HEK293 (cell line): ENCODE measurements around the gene ACAP1.

Source experiments
- MYNN ChIP-seq: fragments of 450-650 bp; formaldehyde crosslinking; IDR thresholded peaks from 2 replicates; pipeline ENCODE4 v1.5.1; 2016; ENCODE audit warnings: missing biosample characterization, missing genetic modification characterization, borderline replicate concordance
- YY1 ChIP-seq: fragments of 450-650 bp; formaldehyde crosslinking; IDR thresholded peaks from 2 replicates; pipeline ENCODE4 v1.5.1; 2018; ENCODE audit warnings: missing biosample characterization, missing genetic modification characterization
- YY2 ChIP-seq: fragments of 450-650 bp; formaldehyde crosslinking; IDR thresholded peaks from 2 replicates; pipeline ENCODE4 v1.5.1; 2016; ENCODE audit warnings: missing biosample characterization, missing genetic modification characterization
- ZBTB20 ChIP-seq: fragments of 450-650 bp; formaldehyde crosslinking; IDR thresholded peaks from 2 replicates; pipeline ENCODE4 v1.5.1; 2016; ENCODE audit warnings: missing biosample characterization, missing genetic modification characterization
- ZBTB8A ChIP-seq: fragments of 450-650 bp; formaldehyde crosslinking; IDR thresholded peaks from 2 replicates; pipeline ENCODE4 v1.5.1; 2016; ENCODE audit warnings: missing biosample characterization, missing genetic modification characterization
- ZNF121 ChIP-seq: fragments of 450-650 bp; formaldehyde crosslinking; IDR thresholded peaks from 2 replicates; pipeline ENCODE4 v1.5.1; 2016; ENCODE audit warnings: missing biosample characterization, missing genetic modification characterization
- ZNF311 ChIP-seq: fragments of 450-650 bp; formaldehyde crosslinking; IDR thresholded peaks from 2 replicates; pipeline ENCODE4 v1.5.1; 2017; ENCODE audit warnings: missing biosample characterization, missing genetic modification characterization, borderline replicate concordance
- ZNF324 ChIP-seq: fragments of 450-650 bp; formaldehyde crosslinking; IDR thresholded peaks from 2 replicates; pipeline ENCODE4 v1.5.1; 2016; ENCODE audit warnings: missing biosample characterization, missing genetic modification characterization
- ZNF391 ChIP-seq: fragments of 450-650 bp; formaldehyde crosslinking; IDR thresholded peaks from 2 replicates; pipeline ENCODE4 v1.5.1; 2016; ENCODE audit warnings: low read depth, missing biosample characterization, missing genetic modification characterization, borderline replicate concordance
- ZNF501 ChIP-seq: fragments of 450-650 bp; formaldehyde crosslinking; IDR thresholded peaks from 2 replicates; pipeline ENCODE4 v1.5.1; 2016; ENCODE audit warnings: missing biosample characterization, missing genetic modification characterization
- TF ChIP-seq, protein P1 (sequence below): fragments of 450-650 bp; formaldehyde crosslinking; IDR thresholded peaks from 2 replicates; pipeline ENCODE4 v1.5.1; 2016; ENCODE audit warnings: missing biosample characterization, missing genetic modification characterization
- TF ChIP-seq, protein P2 (sequence below): fragments of 450-650 bp; formaldehyde crosslinking; IDR thresholded peaks from 2 replicates; pipeline ENCODE4 v1.5.1; 2016; ENCODE audit warnings: missing biosample characterization, missing genetic modification characterization, borderline replicate concordance
- TF ChIP-seq, protein P3 (sequence below): fragments of 450-650 bp; formaldehyde crosslinking; IDR thresholded peaks from 2 replicates; pipeline ENCODE4 v1.5.1; 2016; ENCODE audit warnings: missing biosample characterization, missing genetic modification characterization, borderline replicate concordance

DNA sequence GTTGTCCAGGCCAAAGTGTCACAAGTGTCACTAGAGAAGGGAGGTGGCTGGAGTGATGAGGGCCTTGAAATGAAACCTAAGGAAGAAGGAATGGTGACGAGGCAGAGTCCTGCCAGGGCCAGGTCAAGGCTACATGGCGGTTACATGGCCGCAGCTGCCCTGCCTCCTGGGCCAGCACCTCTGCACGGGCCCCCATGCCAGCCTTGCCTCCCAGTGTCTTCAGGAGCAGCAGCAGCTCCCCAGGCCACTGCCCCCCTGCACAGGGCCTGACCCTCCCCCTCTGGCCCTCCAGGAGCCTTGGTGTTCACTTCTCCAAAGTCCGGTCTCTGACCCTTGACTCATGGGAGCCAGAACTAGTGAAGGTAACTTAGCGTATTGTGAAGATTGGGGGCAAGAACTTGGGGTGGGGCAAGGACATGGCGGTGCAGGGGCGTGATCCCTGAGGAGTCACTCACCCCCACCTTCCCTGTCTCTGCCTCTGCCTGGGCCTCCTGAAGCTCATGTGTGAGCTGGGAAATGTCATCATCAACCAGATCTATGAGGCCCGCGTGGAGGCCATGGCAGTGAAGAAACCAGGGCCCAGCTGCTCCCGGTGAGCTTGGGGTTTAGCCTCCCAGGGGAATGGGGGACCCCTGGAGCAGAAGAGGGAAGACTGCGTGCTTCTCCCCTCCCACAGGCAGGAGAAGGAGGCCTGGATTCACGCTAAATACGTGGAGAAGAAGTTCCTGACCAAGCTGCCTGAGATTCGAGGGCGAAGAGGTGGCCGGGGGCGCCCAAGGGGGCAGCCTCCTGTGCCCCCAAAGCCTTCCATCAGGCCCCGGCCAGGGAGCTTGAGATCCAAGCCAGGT lies 11.5 kb downstream of the ACAP1 start:
- TF ChIP-seq ZNF324 (no peak), ZBTB8A (tag by site-specific recombination) (no peak), YY1 (tag by site-specific recombination) (no peak), YY2 (tag by site-specific recombination) (no peak), ZBTB20 (tag by site-specific recombination) (no peak), ZNF501 (tag by site-specific recombination) (no peak), ZNF121 (tag by site-specific recombination) (no peak), ZNF311 (tag by site-specific recombination) (no peak), MYNN (tag by site-specific recombination) (no peak), ZNF391 (no peak)
- TF ChIP-seq, protein P1, sequence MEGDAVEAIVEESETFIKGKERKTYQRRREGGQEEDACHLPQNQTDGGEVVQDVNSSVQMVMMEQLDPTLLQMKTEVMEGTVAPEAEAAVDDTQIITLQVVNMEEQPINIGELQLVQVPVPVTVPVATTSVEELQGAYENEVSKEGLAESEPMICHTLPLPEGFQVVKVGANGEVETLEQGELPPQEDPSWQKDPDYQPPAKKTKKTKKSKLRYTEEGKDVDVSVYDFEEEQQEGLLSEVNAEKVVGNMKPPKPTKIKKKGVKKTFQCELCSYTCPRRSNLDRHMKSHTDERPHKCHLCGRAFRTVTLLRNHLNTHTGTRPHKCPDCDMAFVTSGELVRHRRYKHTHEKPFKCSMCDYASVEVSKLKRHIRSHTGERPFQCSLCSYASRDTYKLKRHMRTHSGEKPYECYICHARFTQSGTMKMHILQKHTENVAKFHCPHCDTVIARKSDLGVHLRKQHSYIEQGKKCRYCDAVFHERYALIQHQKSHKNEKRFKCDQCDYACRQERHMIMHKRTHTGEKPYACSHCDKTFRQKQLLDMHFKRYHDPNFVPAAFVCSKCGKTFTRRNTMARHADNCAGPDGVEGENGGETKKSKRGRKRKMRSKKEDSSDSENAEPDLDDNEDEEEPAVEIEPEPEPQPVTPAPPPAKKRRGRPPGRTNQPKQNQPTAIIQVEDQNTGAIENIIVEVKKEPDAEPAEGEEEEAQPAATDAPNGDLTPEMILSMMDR (tag by site-specific recombination) = no peak
- TF ChIP-seq, protein P2, sequence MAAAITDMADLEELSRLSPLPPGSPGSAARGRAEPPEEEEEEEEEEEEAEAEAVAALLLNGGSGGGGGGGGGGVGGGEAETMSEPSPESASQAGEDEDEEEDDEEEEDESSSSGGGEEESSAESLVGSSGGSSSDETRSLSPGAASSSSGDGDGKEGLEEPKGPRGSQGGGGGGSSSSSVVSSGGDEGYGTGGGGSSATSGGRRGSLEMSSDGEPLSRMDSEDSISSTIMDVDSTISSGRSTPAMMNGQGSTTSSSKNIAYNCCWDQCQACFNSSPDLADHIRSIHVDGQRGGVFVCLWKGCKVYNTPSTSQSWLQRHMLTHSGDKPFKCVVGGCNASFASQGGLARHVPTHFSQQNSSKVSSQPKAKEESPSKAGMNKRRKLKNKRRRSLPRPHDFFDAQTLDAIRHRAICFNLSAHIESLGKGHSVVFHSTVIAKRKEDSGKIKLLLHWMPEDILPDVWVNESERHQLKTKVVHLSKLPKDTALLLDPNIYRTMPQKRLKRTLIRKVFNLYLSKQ (tag by site-specific recombination) = no peak
- TF ChIP-seq, protein P3, sequence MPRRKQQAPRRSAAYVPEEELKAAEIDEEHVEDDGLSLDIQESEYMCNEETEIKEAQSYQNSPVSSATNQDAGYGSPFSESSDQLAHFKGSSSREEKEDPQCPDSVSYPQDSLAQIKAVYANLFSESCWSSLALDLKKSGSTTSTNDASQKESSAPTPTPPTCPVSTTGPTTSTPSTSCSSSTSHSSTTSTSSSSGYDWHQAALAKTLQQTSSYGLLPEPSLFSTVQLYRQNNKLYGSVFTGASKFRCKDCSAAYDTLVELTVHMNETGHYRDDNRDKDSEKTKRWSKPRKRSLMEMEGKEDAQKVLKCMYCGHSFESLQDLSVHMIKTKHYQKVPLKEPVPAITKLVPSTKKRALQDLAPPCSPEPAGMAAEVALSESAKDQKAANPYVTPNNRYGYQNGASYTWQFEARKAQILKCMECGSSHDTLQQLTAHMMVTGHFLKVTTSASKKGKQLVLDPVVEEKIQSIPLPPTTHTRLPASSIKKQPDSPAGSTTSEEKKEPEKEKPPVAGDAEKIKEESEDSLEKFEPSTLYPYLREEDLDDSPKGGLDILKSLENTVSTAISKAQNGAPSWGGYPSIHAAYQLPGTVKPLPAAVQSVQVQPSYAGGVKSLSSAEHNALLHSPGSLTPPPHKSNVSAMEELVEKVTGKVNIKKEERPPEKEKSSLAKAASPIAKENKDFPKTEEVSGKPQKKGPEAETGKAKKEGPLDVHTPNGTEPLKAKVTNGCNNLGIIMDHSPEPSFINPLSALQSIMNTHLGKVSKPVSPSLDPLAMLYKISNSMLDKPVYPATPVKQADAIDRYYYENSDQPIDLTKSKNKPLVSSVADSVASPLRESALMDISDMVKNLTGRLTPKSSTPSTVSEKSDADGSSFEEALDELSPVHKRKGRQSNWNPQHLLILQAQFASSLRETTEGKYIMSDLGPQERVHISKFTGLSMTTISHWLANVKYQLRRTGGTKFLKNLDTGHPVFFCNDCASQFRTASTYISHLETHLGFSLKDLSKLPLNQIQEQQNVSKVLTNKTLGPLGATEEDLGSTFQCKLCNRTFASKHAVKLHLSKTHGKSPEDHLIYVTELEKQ (tag by site-specific recombination) = no peak
